Measurements from ENCODE around the gene CFAP58. TPM values are rescaled to one million over a fixed set of nuclear protein-coding genes. Genes with fewer than 3 reads are reported as not detected.

CFAP58 gene
- total RNA-seq, 4 donors from 2014 or later = 0.29 to 2.2 (median 1.3) TPM

GRCh38 chr10:104429846-104430245 is 76.2 kb downstream of the CFAP58 start:
- TF ChIP-seq POLR2A (IDR thresholded peaks at IDR 0.05) = no peak
- no peak for TF ChIP-seq CTCF (IDR thresholded peaks at IDR 0.05)
- intact Hi-C loops (cut with DNase I; ENCODE audit: low total_unique reads) = no loop called here
- Histone ChIP-seq H3K27me3 (no peaks in the 10 kb centered on the region), H3K36me3 (no peaks in the 10 kb centered on the region), H3K4me3 (no peak overlapping the region), H3K9me3 (no peaks in the 10 kb centered on the region), H3K4me1 (no peaks in the 10 kb centered on the region), H3K27ac (no peak overlapping the region)
- no peak for DNase-seq

- no peak for DNase-seq
- no peak overlapping the region for H3K27ac ChIP-seq
- H3K9me3 ChIP-seq = no peaks in the 10 kb centered on the region
- no peaks in the 10 kb centered on the region for H3K27me3 ChIP-seq
- no peaks in the 10 kb centered on the region for H3K4me1 ChIP-seq
- H3K36me3 ChIP-seq = no peaks in the 10 kb centered on the region
- intact Hi-C loops (cut with DNase I; ENCODE audit: low total_unique reads) = no loop called here
- TF ChIP-seq CTCF (IDR thresholded peaks at IDR 0.05) = no peak
- TF ChIP-seq POLR2A (IDR thresholded peaks at IDR 0.05) = no peak
- H3K4me3 ChIP-seq = no peak overlapping the region
Measured at GRCh38 chr10:104430360-104430759, 76.7 kb downstream of the CFAP58 start.

- TF ChIP-seq CTCF (IDR thresholded peaks at IDR 0.05) = no peak
- TF ChIP-seq POLR2A (IDR thresholded peaks at IDR 0.05) = no peak
- H3K36me3 ChIP-seq = no peaks in the 10 kb centered on the region
- H3K27me3 ChIP-seq = no peaks in the 10 kb centered on the region
- H3K4me3 ChIP-seq = no peak overlapping the region
- H3K4me1 ChIP-seq = no peaks in the 10 kb centered on the region
- no peak for DNase-seq
- no peak overlapping the region for H3K27ac ChIP-seq
- no peaks in the 10 kb centered on the region for H3K9me3 ChIP-seq
- intact Hi-C loops (cut with DNase I; ENCODE audit: low total_unique reads) = no loop called here
Measured at GRCh38 chr10:104433669-104434068, 80.0 kb downstream of the CFAP58 start.

GRCh38 chr10:104434601-104435000 is 81.0 kb downstream of the CFAP58 start:
- intact Hi-C loops (cut with DNase I; ENCODE audit: low total_unique reads) = no loop called here
- DNase-seq = no peak
- Histone ChIP-seq H3K9me3 (no peaks in the 10 kb centered on the region), H3K27ac (no peak overlapping the region), H3K4me3 (no peak overlapping the region), H3K36me3 (no peaks in the 10 kb centered on the region), H3K4me1 (no peaks in the 10 kb centered on the region), H3K27me3 (no peaks in the 10 kb centered on the region)
- no peak for TF ChIP-seq CTCF (IDR thresholded peaks at IDR 0.05)
- no peak for TF ChIP-seq POLR2A (IDR thresholded peaks at IDR 0.05)

- no peak for DNase-seq
- no peak for TF ChIP-seq CTCF (IDR thresholded peaks at IDR 0.05)
- no peak for TF ChIP-seq POLR2A (IDR thresholded peaks at IDR 0.05)
- Histone ChIP-seq H3K27ac (no peak overlapping the region), H3K4me1 (no peaks in the 10 kb centered on the region), H3K36me3 (no peaks in the 10 kb centered on the region), H3K9me3 (no peaks in the 10 kb centered on the region), H3K27me3 (no peaks in the 10 kb centered on the region), H3K4me3 (no peak overlapping the region)
- intact Hi-C loops (cut with DNase I; ENCODE audit: low total_unique reads) = no loop called here
Measured at GRCh38 chr10:104435822-104436221, 82.2 kb downstream of the CFAP58 start.

All from uterus (tissue), 4 donors.